Amniotic stem cell (primary cell): ENCODE measurements around the gene GGT6.

Experiments used
- DNase-seq: peaks from one replicate; lab custom pipeline; 2025; lab: John Stamatoyannopoulos, UW

GGT6 gene

DNA sequence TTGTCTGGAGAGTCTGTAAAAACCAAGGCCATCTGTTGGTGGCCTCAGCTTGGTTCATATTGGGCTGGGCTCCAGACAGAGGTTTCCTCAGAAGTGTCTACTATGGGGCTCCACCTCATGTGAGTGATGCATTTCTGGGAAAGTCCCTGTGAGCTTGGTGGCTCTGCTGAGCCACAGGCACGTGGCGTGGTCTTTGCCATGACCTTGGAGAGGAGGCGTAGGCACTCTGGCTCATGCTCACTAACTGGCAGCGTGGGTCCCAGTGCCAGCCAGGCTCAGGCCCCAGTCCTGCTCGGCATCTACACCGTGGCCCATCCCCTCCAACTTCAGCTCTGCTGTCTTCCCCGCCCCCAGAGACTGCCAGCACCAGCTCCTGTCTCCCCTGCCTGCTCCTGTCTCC is 13.3 kb upstream of the GGT6 start:
- no peak for DNase-seq

DNA sequence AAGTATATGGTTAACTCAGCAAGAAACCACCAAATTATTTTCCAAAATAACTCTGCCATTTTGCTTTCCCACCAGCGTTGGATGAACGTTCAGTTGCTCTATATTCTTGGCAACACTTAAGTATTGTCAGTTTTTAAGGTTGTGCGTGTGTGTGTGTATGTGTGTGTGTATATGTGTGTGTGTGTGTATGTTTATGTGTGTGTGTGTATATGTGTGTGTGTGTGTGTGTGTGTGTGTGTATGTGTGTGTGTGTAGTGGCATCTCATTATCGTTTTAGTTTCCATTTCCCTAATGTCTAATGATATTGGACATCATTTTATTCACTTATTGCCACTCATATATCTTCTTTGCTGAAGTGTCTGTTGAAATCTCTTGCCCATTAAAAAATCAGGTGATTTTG is 12.7 kb upstream of the GGT6 start:
- no peak for DNase-seq

GRCh38 chr17:4572131-4572530 is 11.8 kb upstream of the GGT6 start:
- no peak for DNase-seq

DNA sequence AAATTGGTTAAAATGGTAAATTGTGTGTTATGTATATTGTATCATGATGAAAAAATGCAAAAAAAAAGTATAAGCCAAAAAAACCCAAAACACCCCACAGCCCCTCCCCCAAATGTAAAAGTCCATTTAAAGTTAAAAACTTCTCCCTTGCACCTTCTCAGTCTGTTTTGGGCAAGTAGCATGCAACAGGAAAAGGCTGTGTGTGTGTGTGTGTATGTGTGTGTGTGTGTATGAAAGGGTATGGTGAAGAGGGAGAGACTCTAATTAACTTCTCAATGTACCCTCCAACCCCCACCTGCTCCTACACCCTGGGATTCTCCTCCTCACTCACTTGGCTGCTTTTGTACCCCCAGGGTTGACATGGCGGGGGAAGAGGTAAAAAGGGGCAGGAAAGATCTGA is 9.2 kb upstream of the GGT6 start:
- DNase-seq = no peak

- DNase-seq = peak; percentile 12
Measured at GRCh38 chr17:4566785-4567184, 6.4 kb upstream of the GGT6 start.

- peak; percentile 61 for DNase-seq
Measured at GRCh38 chr17:4565209-4566141, 5.1 kb upstream of the GGT6 start.

DNA sequence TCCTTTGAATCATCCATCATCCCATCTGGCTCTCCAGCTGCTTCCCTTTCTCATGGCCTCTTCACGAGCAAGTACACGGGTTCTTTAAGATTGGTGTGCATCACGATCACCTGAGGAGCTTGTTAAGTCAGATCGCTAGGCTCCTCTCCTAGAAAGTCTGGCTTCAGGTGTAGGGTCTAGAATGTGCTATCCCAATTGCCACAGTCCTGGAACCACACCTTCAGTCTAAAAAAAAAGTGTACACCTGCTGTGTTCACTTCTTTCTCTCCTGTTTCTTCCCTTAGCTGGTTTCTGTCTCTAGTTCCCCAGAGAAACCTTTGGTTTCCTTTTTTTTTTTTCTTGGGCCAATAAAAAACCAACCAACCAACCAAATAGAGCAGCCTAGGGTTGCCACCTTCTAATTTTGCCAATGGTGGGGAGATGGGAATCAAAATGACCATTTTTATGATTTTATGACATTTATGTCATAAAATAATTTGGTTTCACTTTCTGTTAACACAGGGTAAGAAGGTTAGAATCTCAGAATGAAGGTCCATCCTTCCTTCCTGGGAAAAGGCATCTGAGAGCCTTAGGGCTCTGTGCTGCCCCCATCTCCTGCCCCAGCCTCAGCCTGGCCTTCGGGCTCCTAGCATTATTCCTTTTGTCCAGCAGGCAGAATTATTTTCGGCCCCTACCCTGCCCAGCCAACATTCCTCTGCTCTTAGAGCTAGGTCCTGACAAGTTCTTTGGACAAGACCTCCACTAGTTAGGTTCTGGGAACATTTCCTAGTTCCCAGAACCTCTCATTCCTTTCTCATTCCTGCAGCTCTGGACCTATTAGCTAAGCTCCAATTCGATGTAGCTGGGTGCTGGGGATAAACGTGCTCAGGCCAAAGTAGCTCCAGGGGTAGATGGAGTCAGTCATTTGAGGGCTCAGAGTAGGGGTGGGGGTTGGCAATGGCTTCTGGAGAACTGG is 1.9 kb upstream of the GGT6 start:
- no peak for DNase-seq

DNA sequence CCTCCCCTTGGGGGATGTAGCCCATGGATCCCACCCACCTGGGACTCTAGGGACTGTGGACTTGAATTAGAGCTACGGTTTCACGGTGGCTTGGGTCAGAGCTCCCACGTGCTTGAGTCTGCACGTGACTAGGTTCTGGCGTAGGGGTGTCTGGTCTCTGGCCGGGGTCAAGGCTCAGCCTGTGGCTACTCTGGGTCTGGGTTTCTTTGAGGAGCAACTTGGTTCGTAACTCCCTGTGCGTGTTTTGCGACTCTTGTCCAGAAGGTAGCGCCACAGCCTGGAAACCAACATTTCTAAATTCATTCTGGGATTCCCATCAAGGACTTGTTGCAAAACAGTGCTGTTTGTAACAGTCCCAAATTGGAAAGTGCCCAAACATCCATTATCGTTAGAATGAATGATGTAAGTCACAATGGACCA is 470 bp upstream of the GGT6 start:
- no peak for DNase-seq

DNA sequence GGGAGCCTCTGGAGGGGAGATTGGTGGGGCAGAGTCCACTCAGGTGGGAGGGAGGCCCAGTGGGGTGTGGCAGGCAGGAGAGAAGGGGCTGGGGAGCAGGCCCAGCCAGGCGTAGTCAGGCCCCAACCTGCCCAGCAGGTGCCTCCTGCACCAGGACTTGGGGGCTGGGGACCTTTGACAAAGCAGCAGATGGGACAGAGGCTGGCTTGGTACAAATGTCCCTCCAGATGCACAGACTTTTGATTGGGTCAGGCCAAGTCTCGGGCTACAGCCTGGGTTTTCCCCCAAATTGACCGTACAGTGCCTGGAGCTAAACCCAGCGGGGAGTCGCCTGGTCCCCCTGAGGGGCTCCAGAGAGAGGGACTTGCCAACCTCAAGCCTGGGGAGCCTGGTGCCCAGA is 411 bp downstream of the GGT6 start:
- DNase-seq = no peak

DNA sequence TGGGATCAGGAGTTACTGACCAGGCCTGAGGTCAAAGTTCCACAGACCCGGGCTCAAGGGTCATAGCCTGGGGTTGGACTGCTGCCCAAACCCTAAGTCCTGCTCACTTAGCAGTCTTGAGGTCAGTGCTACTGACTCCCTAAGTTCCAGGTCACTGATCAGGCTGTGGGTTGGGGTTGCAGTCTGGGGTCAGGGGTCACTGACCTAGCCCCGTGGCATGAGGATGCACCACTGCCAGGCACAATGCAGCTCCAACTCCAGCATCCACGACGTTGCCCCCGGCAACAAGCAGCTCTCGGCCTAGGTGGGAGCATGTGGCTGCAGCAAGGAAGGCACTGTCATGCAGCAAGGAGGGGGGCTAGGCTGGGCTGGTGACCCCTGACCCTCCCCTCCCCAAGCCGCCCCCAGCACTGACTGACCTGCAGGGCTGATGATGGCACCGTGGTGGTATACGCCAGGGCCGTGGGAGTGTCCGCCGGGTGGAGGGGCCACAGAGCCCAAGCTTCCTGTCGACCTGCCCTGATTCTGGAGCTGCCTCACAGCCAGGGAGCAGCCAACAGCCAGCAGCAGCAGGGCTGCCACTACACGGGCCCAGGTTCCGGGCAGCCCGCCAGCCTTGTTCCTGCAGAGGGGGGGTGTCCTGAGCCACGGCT is 1.1 kb downstream of the GGT6 start:
- no peak for DNase-seq

- DNase-seq = no peak
Measured at GRCh38 chr17:4558347-4558971, 1.9 kb downstream of the GGT6 start.

DNA sequence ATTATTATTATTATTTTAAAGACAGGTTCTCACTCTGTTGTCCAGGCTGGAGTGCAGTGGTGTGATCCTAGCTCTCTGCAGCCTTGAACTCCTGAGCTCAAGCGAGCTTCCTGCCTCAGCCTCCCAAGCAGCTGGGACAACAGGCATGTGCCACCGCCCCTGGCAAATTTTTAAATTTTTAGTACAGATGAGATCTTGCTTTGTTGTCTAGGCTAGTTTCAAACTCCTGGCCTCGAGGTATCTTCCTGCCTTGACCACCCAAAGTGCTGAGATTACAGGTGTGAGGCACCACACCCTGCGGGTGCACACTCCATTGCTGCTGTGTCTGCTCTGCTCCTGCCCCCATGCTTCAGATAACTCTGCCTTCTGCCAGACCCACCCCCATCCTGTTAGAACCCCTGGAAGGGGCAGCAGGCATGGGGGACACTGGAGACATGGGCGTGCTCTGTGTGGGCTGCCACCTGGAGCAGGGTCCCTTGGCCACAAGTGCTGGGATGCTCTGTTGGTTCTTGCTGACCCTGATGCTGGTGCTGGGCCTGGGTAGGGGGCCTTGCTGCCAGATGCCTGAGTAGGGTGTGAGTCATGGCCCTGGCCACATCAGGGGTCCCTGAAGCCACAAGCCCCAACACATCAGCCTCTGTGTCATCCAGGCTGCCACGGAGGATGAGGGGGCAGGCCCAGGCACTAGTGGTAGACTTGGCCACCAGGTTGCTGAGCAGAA is 2.6 kb downstream of the GGT6 start:
- DNase-seq = no peak

DNA sequence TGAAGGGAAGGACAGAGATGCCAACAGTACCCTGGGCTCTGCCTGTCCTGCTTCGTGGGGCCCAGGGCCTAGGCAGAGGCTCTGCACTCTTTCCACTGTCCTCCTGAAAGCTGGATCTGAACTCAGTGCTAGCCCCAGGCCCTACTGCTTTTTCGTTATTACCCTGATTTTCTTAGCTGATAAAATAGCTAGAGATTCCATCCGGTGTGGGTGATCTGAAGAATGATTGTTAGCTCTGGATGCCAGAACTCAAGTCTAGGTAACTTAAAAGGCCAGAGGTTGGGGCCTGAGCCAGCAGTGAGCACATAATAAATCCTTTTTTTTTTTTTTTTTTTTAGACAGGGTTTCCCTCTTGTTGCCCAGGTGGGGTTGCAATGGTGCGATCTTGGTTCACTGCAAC is 3.4 kb downstream of the GGT6 start:
- DNase-seq = no peak

DNA sequence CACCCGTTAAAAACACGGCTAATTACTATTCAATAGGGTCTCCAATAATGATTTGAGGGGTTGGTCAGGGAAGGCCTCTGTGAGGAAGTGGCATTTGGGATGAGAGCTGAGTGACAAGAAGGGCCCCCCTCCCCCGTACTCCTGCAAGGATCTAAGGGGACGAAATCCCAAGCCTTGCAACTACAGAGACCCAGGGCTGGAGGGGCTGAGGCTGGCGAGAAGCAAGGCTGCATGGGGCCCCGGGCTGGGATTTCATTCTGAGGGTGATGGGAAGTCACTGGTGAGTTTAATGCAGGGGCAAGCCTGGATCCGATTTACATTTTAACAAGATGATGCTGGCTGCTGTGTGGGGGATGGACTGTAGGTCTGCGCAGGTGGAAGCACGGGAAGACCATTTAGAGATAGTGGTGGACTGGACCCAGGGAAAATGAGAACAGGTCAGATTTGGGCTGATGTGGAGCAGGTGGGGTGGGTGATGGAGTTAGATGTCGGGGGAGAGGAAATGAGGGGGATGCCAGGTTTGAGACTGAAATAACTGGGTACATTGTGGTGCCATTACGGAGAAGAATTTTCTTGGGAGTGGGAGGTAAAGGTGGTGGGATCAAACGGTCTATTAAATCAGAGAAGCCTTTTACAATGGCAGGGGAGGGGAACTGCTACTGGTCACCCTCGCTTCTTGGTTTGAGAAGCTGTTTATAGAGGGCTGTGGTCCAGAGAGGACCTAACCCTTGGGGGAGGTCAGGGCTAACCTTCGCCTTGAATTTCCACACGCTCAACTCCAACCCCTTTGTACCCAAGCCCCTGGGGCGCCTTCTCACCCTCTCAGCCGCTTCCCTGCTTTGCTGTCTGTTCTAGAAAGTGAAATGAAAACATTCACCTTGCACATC is 4.3 kb downstream of the GGT6 start:
- no peak for DNase-seq

- DNase-seq = peak; percentile 95
Measured at GRCh38 chr17:4554997-4555799, 5.2 kb downstream of the GGT6 start, which contains the start of gene MYBBP1A. Gene MYBBP1A, minus strand, starts transcription at chr17:4555384. Its CDS starts 60 bp downstream, at chr17:4555324.

DNA sequence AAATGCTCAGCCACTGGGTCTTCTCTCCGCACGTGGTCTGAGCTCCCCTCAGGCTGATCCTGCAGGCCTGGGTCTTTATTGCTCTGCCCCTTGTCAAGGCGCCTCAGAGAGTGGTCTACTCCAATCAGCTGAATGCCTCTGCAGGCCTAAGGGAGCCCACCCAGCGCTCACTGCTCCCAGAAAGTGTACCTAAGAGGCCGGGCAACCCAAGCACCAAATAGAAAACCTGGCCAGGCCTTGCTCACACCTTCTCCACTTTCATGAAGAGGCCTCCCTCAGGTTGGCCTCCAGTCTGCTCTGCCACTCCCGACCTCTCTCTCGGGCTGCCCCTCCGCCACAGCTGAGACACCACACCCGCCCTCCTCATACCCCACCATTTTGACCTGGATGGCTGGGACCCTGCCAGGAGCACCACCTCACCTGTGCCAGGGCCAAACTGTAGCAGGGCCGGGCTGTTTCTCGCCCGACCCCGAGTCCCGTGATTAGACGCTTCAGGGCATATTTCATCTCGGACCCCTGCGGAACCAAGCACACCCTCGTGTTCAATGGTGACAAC is 5.9 kb downstream of the GGT6 start:
- no peak for DNase-seq

- no peak for DNase-seq
Measured at GRCh38 chr17:4553669-4554068, 6.7 kb downstream of the GGT6 start.

DNA sequence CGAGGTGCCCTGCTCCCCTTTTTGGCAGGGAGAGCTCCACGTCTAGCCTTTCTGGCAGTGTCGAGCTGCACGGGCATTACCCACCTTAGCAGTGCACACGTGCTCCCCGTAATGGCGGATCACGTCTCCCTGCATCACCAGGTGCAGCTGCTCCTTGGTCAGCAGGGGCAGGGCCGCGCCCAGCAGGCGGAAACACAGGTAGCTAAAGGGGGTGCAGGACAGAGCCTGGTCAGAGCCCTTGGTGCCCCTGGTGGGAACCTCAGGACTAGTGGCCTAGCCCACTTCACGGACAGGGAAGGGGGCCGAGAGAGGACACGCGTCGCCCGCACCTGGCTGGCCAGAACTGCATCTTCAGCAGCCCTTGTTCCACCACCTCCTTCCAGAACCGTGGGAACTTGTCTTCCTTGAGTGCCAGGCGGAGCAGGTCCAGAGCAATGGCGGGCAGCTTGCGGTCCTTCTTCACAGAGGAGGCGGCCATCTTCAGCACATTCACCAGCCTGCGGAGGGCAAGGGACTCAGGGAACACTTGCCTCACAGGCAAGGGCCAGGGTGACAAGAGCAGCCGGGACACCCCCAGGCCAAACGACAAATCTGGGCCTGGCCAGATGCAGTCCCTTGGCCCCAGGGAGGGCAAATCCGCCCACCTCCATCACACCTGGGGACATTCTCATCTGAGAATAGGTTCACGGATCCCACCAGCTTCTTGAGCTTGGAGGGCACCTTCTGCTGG is 8.4 kb downstream of the GGT6 start:
- DNase-seq = no peak
